ENCODE results near the gene ICA1. TPM values are rescaled to one million over a fixed set of nuclear protein-coding genes. Genes with fewer than 3 reads are reported as not detected.

Gene ICA1
- total RNA-seq, 1 experiment from 2014 or later, result 3.2 TPM

- Histone ChIP-seq H3K27me3 (ENCODE audit: low read length) (no peaks in the 10 kb centered on the region), H3K36me3 (ENCODE audit: low read depth, low read length) (no peaks in the 10 kb centered on the region), H3K9me3 (ENCODE audit: low read length) (no peaks in the 10 kb centered on the region), H3K4me3 (ENCODE audit: low read length) (no peak overlapping the region), H3F3A (ENCODE audit: low read length, unreplicated experiment) (no peaks in the 10 kb centered on the region), H3K79me2 (ENCODE audit: low read length) (no peaks in the 10 kb centered on the region), H3K4me1 (ENCODE audit: insufficient read depth, low read length) (no peaks in the 10 kb centered on the region), H4K20me1 (ENCODE audit: low read length) (no peaks in the 10 kb centered on the region), H2AFZ (ENCODE audit: low read length) (no peak overlapping the region), H3K9ac (ENCODE audit: low read length) (no peak overlapping the region), H3K9me2 (replicated peaks; ENCODE audit: low read length) (no peaks in the 10 kb centered on the region), H3K27ac (ENCODE audit: low read length) (no peak overlapping the region), H3K4me2 (ENCODE audit: low read length) (no peak overlapping the region)
- BruUV-seq (replicated peaks), result no TSS peak
- no peak for ATAC-seq
- DNase-seq, result peak; percentile 30
- intact Hi-C loops (cut with micrococcal nuclease), result no loop called here
- ChIA-PET CTCF (no interaction called here), POLR2A (ENCODE audit: unreplicated experiment) (no interaction called here)
- TF ChIP-seq EZH2 (IDR thresholded peaks at IDR 0.05; ENCODE audit: low read length, unreplicated experiment) (no peak), EZH2phosphoT487 (IDR thresholded peaks at IDR 0.05; ENCODE audit: borderline replicate concordance, low read length) (no peak)
- TF ChIP-seq, protein P1, sequence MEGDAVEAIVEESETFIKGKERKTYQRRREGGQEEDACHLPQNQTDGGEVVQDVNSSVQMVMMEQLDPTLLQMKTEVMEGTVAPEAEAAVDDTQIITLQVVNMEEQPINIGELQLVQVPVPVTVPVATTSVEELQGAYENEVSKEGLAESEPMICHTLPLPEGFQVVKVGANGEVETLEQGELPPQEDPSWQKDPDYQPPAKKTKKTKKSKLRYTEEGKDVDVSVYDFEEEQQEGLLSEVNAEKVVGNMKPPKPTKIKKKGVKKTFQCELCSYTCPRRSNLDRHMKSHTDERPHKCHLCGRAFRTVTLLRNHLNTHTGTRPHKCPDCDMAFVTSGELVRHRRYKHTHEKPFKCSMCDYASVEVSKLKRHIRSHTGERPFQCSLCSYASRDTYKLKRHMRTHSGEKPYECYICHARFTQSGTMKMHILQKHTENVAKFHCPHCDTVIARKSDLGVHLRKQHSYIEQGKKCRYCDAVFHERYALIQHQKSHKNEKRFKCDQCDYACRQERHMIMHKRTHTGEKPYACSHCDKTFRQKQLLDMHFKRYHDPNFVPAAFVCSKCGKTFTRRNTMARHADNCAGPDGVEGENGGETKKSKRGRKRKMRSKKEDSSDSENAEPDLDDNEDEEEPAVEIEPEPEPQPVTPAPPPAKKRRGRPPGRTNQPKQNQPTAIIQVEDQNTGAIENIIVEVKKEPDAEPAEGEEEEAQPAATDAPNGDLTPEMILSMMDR (conservative IDR thresholded peaks at IDR 0.05; ENCODE audit: low read depth, low read length), result no peak
Measured at GRCh38 chr7:8251195-8251594, 10.8 kb downstream of the ICA1 start.

DNA sequence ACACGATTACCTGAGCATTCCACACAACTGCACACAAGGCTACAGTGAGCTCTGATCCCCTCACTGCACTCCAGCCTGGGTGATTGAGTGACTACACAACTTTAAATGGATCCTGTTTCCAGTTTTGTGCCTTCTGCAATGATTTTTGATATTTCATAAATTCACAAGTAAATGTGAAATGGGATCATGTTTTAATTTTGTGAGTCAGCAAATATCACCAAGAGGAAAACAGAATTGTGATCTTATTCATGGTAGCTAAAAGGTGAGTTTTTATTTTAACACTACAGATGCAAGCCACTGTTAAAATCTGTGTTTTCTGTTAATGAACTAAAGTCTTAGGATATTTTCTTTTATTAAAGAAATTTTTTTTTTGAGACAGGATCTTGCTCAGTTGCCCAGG, 11.4 kb downstream of the ICA1 start:
- H3K27ac ChIP-seq (ENCODE audit: low read length), result no peak overlapping the region
- no peak overlapping the region for H3K4me3 ChIP-seq (ENCODE audit: low read length)
- ATAC-seq (no peak), DNase-seq (no peak)
- ChIA-PET POLR2A (ENCODE audit: unreplicated experiment) (no interaction called here), CTCF (no interaction called here)
- H3K36me3 ChIP-seq (ENCODE audit: low read depth, low read length), result no peaks in the 10 kb centered on the region
- H3K27me3 ChIP-seq (ENCODE audit: low read length), result no peaks in the 10 kb centered on the region
- intact Hi-C loops (cut with micrococcal nuclease), result no loop called here
- H3K9me2 ChIP-seq (replicated peaks; ENCODE audit: low read length), result no peaks in the 10 kb centered on the region
- H3K9me3 ChIP-seq (ENCODE audit: low read length), result no peaks in the 10 kb centered on the region
- no peaks in the 10 kb centered on the region for H3K4me1 ChIP-seq (ENCODE audit: insufficient read depth, low read length)
- H3F3A ChIP-seq (ENCODE audit: low read length, unreplicated experiment), result no peaks in the 10 kb centered on the region
- no peak overlapping the region for H3K9ac ChIP-seq (ENCODE audit: low read length)
- TF ChIP-seq EZH2 (IDR thresholded peaks at IDR 0.05; ENCODE audit: low read length, unreplicated experiment) (no peak), EZH2phosphoT487 (IDR thresholded peaks at IDR 0.05; ENCODE audit: borderline replicate concordance, low read length) (no peak)
- TF ChIP-seq, protein P1 (conservative IDR thresholded peaks at IDR 0.05; ENCODE audit: low read depth, low read length), result no peak
- H3K79me2 ChIP-seq (ENCODE audit: low read length), result no peaks in the 10 kb centered on the region
- H2AFZ ChIP-seq (ENCODE audit: low read length), result no peak overlapping the region
- BruUV-seq (replicated peaks), result no TSS peak
- no peaks in the 10 kb centered on the region for H4K20me1 ChIP-seq (ENCODE audit: low read length)
- no peak overlapping the region for H3K4me2 ChIP-seq (ENCODE audit: low read length)

- Histone ChIP-seq H3K27me3 (ENCODE audit: low read length) (no peaks in the 10 kb centered on the region), H3K4me2 (ENCODE audit: low read length) (no peak overlapping the region), H3K4me3 (ENCODE audit: low read length) (no peak overlapping the region), H3K36me3 (ENCODE audit: low read depth, low read length) (no peaks in the 10 kb centered on the region), H3K27ac (ENCODE audit: low read length) (no peak overlapping the region), H4K20me1 (ENCODE audit: low read length) (no peaks in the 10 kb centered on the region), H3F3A (ENCODE audit: low read length, unreplicated experiment) (no peaks in the 10 kb centered on the region), H2AFZ (ENCODE audit: low read length) (no peak overlapping the region), H3K9me3 (ENCODE audit: low read length) (no peaks in the 10 kb centered on the region), H3K9me2 (replicated peaks; ENCODE audit: low read length) (no peaks in the 10 kb centered on the region), H3K9ac (ENCODE audit: low read length) (no peak overlapping the region), H3K4me1 (ENCODE audit: insufficient read depth, low read length) (no peaks in the 10 kb centered on the region), H3K79me2 (ENCODE audit: low read length) (no peaks in the 10 kb centered on the region)
- no TSS peak for BruUV-seq (replicated peaks)
- POLR2A ChIA-PET (ENCODE audit: unreplicated experiment), result no interaction called here
- TF ChIP-seq EZH2phosphoT487 (IDR thresholded peaks at IDR 0.05; ENCODE audit: borderline replicate concordance, low read length), result no peak
- TF ChIP-seq EZH2 (IDR thresholded peaks at IDR 0.05; ENCODE audit: low read length, unreplicated experiment), result no peak
- TF ChIP-seq, protein P1 (conservative IDR thresholded peaks at IDR 0.05; ENCODE audit: low read depth, low read length), result no peak
- CTCF ChIA-PET, result no interaction called here
- ATAC-seq, result no peak
- DNase-seq, result no peak
- intact Hi-C loops (cut with micrococcal nuclease), result no loop called here
Measured at GRCh38 chr7:8249121-8249520, 12.8 kb downstream of the ICA1 start.

All from PC-3 (cell line).